Activated CD4-positive, alpha-beta T cell treated with anti-CD3 and anti-CD28 coated beads, Interleukin-2, Interleukin-6, amounts not matched to agents 100 ng/mL and 50 ng/mL, durations not matched to agents 16 hours and 8 hours (primary cell): ENCODE data around the gene COTL1.
"Not testable (repeated sequence)": the region's sequence is repeated elsewhere in the genome, so short reads cannot be mapped to it uniquely, and the experiment has no call there.

ENCODE experiments used
- DNase-seq: peaks from one replicate; pipeline ENCODE4 v3.0.0-alpha.2; 2020

Gene COTL1

GRCh38 chr16:84524941-84525581 is 92.8 kb downstream of the COTL1 start:
- not testable (repeated sequence) for DNase-seq

- DNase-seq, result no peak
Observed at GRCh38 chr16:84524346-84524920, 93.4 kb downstream of the COTL1 start.

GRCh38 chr16:84521497-84521770 is 96.4 kb downstream of the COTL1 start:
- no peak for DNase-seq

GRCh38 chr16:84520725-84521496 is 97.0 kb downstream of the COTL1 start:
- no peak for DNase-seq

- DNase-seq, result no peak
Observed at GRCh38 chr16:84519855-84520254, 98.0 kb downstream of the COTL1 start.

- peak; percentile 79 for DNase-seq
Observed at GRCh38 chr16:84518804-84519341, 99.0 kb downstream of the COTL1 start.

- DNase-seq, result not testable (repeated sequence)
Observed at GRCh38 chr16:84518220-84518619, 99.7 kb downstream of the COTL1 start.

- DNase-seq, result no peak
Observed at GRCh38 chr16:84517366-84517765, 100.5 kb downstream of the COTL1 start.
